Trophoblast cell (in vitro differentiated cells and primary cell): Measurements from ENCODE around the gene TWIST2.

ENCODE experiments used
- DNase-seq, 2 donors: peaks; one replicate each; pipeline ENCODE4 v3.0.0-alpha.2; 2016
- H2AFZ ChIP-seq: 2 replicates; pipeline ENCODE4 v1.6.1; 2013; ENCODE audit warnings: low read length, moderate library complexity, mild to moderate bottlenecking; ENCODE audit not compliant: insufficient read depth, poor library complexity
- H2AK5ac ChIP-seq: 2 replicates; pipeline ENCODE4 v1.6.1; 2013; ENCODE audit warnings: mild to moderate bottlenecking, low read length
- H2BK120ac ChIP-seq: 2 replicates; pipeline ENCODE4 v1.6.1; 2013; ENCODE audit warnings: low read length, mild to moderate bottlenecking, moderate library complexity; ENCODE audit not compliant: insufficient read depth, poor library complexity
- H2BK12ac ChIP-seq: 2 replicates; pipeline ENCODE4 v1.6.1; 2013; ENCODE audit warnings: mild to moderate bottlenecking, low read length, moderate library complexity
- H2BK5ac ChIP-seq: 2 replicates; pipeline ENCODE4 v1.6.1; 2013; ENCODE audit warnings: low read length, low read depth, moderate library complexity, mild to moderate bottlenecking; ENCODE audit not compliant: poor library complexity
- H3K14ac ChIP-seq: 2 replicates; pipeline ENCODE4 v1.6.1; 2013; ENCODE audit warnings: mild to moderate bottlenecking, low read length
- H3K18ac ChIP-seq: 2 replicates; pipeline ENCODE4 v1.6.1; 2013; ENCODE audit warnings: mild to moderate bottlenecking, low read length
- H3K23ac ChIP-seq: 2 replicates; pipeline ENCODE4 v1.6.1; 2013; ENCODE audit warnings: low read length
- H3K27ac ChIP-seq: 2 replicates; pipeline ENCODE4 v1.5.1; 2013; ENCODE audit warnings: low read depth, mild to moderate bottlenecking, inconsistent platforms, low read length, moderate library complexity
- H3K27me3 ChIP-seq: 2 replicates; pipeline ENCODE4 v1.6.1; 2013; ENCODE audit warnings: inconsistent platforms, mild to moderate bottlenecking, low read length, moderate library complexity; ENCODE audit not compliant: insufficient read depth
- H3K36me3 ChIP-seq, 2 experiments: 1 replicate in 1 of 2; 2 replicates in 1 of 2; pipeline ENCODE4 v1.6.1; 2013; ENCODE audit warnings: low read length in 2 of 2, mild to moderate bottlenecking in 2 of 2, moderate library complexity in 1 of 2; ENCODE audit not compliant: insufficient read depth in 2 of 2, control insufficient read depth in 1 of 2
- H3K4ac ChIP-seq: 2 replicates; pipeline ENCODE4 v1.6.1; 2013; ENCODE audit warnings: low read depth, mild to moderate bottlenecking, low read length, moderate library complexity
- H3K4me1 ChIP-seq, 2 experiments: 1 replicate in 1 of 2; 2 replicates in 1 of 2; pipeline ENCODE4 v1.6.1; 2013; ENCODE audit warnings: low read length in 2 of 2, mild to moderate bottlenecking in 2 of 2, moderate library complexity in 1 of 2; ENCODE audit not compliant: insufficient read depth in 2 of 2, control insufficient read depth in 1 of 2
- H3K4me2 ChIP-seq: 2 replicates; pipeline ENCODE4 v1.6.1; 2013; ENCODE audit warnings: inconsistent platforms, mild to moderate bottlenecking, low read length, moderate library complexity
- H3K4me3 ChIP-seq: 2 replicates; pipeline ENCODE4 v1.5.1; 2013; ENCODE audit warnings: mild to moderate bottlenecking, low read depth, low read length, inconsistent platforms
- H3K79me1 ChIP-seq: one replicate; pipeline ENCODE4 v1.6.1; 2013; ENCODE audit warnings: low read length
- H3K79me2 ChIP-seq: 2 replicates; pipeline ENCODE4 v1.6.1; 2013; ENCODE audit warnings: low read length, mild to moderate bottlenecking; ENCODE audit not compliant: control insufficient read depth, insufficient read depth, poor library complexity
- H3K9ac ChIP-seq: 2 replicates; pipeline ENCODE4 v1.6.1; 2013; ENCODE audit warnings: mild to moderate bottlenecking, low read length
- H3K9me3 ChIP-seq: 2 replicates; pipeline ENCODE4 v1.6.1; 2013; ENCODE audit warnings: low read depth, mild to moderate bottlenecking, control low read depth, inconsistent platforms, low read length; ENCODE audit not compliant: insufficient read depth
- H4K12ac ChIP-seq: 2 replicates; pipeline ENCODE4 v1.6.1; 2013; ENCODE audit warnings: low read depth, mild to moderate bottlenecking, low read length, moderate library complexity
- H4K8ac ChIP-seq: 2 replicates; pipeline ENCODE4 v1.6.1; 2013; ENCODE audit warnings: low read depth, mild to moderate bottlenecking, low read length, moderate library complexity
- H4K91ac ChIP-seq: one replicate; pipeline ENCODE4 v1.6.1; 2013; ENCODE audit warnings: low read depth, mild to moderate bottlenecking, low read length, moderate library complexity
- WGBS: extraction: QIAGEN DNeasy Blood & Tissue Kit; methylation state at CpG from one replicate; pipeline ENCODE4 v1.1.7; 2013; ENCODE audit warnings: missing lambda C conversion rate; ENCODE audit not compliant: insufficient read length, insufficient coverage; ENCODE audit errors: extremely low coverage; 5-methylcytosine and 5-hydroxymethylcytosine counted together

The TWIST2 gene

DNA sequence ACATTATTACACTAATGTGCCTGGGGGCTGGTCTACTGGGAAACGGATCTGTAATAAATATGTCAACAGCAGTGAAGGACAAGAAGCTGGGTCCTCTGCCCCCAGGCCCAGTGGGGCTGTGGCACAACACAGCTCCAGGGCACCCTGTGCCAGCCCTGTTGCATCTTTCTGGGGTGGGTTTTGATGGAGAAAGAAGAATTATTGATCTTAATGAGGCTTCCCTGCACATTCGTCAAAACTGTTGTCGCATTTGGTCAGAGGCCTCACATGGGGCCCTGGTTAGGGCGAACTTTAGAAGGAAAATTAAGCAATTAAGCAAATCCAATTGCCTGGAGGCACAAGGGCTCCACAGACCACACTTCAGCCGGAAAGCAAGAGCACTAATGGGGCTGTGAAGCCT lies 30.0 kb upstream of the TWIST2 start:
- WGBS, result no CpG with 5 or more reads among the region's 5 CpGs

DNA sequence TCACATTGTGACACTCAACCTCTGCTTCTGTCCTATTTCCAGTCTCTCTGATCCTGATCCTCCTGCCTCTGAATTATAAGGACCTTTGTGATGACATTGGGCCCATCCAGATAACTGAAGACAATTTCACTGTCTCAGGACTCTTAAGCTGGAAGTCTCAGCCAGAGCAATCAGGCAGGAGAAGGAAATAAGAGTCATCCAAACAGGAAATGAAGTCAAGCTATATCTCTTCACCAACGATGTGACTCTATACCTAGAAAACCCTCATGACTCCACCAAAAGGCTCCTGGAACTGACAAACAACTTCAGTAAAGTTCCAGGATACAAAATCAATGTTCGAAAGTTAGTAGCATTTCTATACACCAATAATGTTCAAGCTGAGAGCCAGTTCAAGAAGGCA lies 29.3 kb upstream of the TWIST2 start:
- no peaks in the 10 kb centered on the region for H3K79me1 ChIP-seq
- no peak overlapping the region for H3K14ac ChIP-seq
- no peaks in the 10 kb centered on the region for H3K36me3 ChIP-seq
- H3K4me3 ChIP-seq, result no peak overlapping the region
- H3K9ac ChIP-seq, result no peak overlapping the region
- no peak overlapping the region for H3K27ac ChIP-seq
- H3K9me3 ChIP-seq, result peaks cover 15% of the 10 kb centered on the region
- no peaks in the 10 kb centered on the region for H3K4me1 ChIP-seq
- no peaks in the 10 kb centered on the region for H3K27me3 ChIP-seq
- no CpG with 5 or more reads among the region's 2 CpGs for WGBS
- no peak overlapping the region for H3K23ac ChIP-seq
- no peak overlapping the region for H2AK5ac ChIP-seq
- no peak overlapping the region for H2AFZ ChIP-seq
- no peak overlapping the region for H2BK5ac ChIP-seq
- H3K18ac ChIP-seq, result no peak overlapping the region
- no peak overlapping the region for H3K4ac ChIP-seq
- no peak overlapping the region for H3K4me2 ChIP-seq
- H4K12ac ChIP-seq, result no peak overlapping the region
- no peaks in the 10 kb centered on the region for H3K79me2 ChIP-seq
- no peak overlapping the region for H4K8ac ChIP-seq
- DNase-seq, result no peak
- H2BK12ac ChIP-seq, result no peak overlapping the region
- H2BK120ac ChIP-seq, result no peak overlapping the region
- H4K91ac ChIP-seq, result no peak overlapping the region

More for the DNA sequence above, 30.0 kb upstream of the TWIST2 start:
- H3K4me1 ChIP-seq, result no peaks in the 10 kb centered on the region
- H3K79me2 ChIP-seq, result no peaks in the 10 kb centered on the region
- H3K36me3 ChIP-seq, result no peaks in the 10 kb centered on the region
- no peak overlapping the region for H3K18ac ChIP-seq
- H3K23ac ChIP-seq, result no peak overlapping the region
- H4K12ac ChIP-seq, result no peak overlapping the region
- H2BK12ac ChIP-seq, result no peak overlapping the region
- no peak overlapping the region for H2BK120ac ChIP-seq
- H3K27ac ChIP-seq, result no peak overlapping the region
- no peak overlapping the region for H4K8ac ChIP-seq
- DNase-seq, result no peak
- no peak overlapping the region for H2BK5ac ChIP-seq
- H3K4ac ChIP-seq, result no peak overlapping the region
- no peak overlapping the region for H2AK5ac ChIP-seq
- no peak overlapping the region for H3K4me3 ChIP-seq
- no peaks in the 10 kb centered on the region for H3K27me3 ChIP-seq
- H3K79me1 ChIP-seq, result no peaks in the 10 kb centered on the region
- no peak overlapping the region for H3K14ac ChIP-seq
- H4K91ac ChIP-seq, result no peak overlapping the region
- H3K9ac ChIP-seq, result no peak overlapping the region
- no peak overlapping the region for H2AFZ ChIP-seq
- no peak overlapping the region for H3K4me2 ChIP-seq
- H3K9me3 ChIP-seq, result peaks cover 18% of the 10 kb centered on the region

DNA sequence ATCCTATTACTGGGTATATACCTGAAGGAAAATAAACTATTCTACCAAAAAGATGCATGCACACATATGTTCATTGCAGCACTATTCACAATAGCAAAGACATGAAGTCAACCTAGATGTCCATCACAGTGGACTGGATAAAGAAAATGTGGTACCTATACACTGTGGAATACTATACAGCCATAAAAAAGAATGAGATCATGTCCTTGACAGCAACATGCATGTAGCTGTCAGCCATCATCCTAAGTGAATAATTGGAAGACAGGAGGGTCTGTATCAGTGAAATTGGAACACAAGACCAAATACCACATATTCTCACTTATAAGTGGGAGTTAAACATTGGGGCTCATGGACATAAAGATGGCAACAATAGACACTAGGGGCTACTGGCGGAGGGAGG lies 27.7 kb upstream of the TWIST2 start:
- Histone ChIP-seq H4K8ac (no peak overlapping the region), H2BK12ac (no peak overlapping the region), H3K4me2 (no peak overlapping the region), H4K91ac (no peak overlapping the region), H3K9ac (no peak overlapping the region), H3K36me3 (no peaks in the 10 kb centered on the region), H2BK120ac (no peak overlapping the region), H2AFZ (no peak overlapping the region), H3K4me3 (no peak overlapping the region), H3K9me3 (peaks cover 12% of the 10 kb centered on the region), H3K79me1 (no peaks in the 10 kb centered on the region), H3K14ac (no peak overlapping the region), H3K4me1 (no peaks in the 10 kb centered on the region), H2AK5ac (no peak overlapping the region), H2BK5ac (no peak overlapping the region), H3K79me2 (no peaks in the 10 kb centered on the region), H3K23ac (no peak overlapping the region), H3K18ac (no peak overlapping the region), H3K27ac (no peak overlapping the region), H3K4ac (no peak overlapping the region), H4K12ac (no peak overlapping the region), H3K27me3 (no peaks in the 10 kb centered on the region)
- DNase-seq, result no peak
- no CpG with 5 or more reads among the region's 1 CpG for WGBS

- WGBS, result no CpG with 5 or more reads among the region's 6 CpGs
- Histone ChIP-seq H3K18ac (no peak overlapping the region), H3K23ac (no peak overlapping the region), H3K9ac (no peak overlapping the region), H3K4ac (no peak overlapping the region), H3K27me3 (no peaks in the 10 kb centered on the region), H3K14ac (no peak overlapping the region), H3K36me3 (no peaks in the 10 kb centered on the region), H2BK12ac (no peak overlapping the region), H3K4me3 (no peak overlapping the region), H3K9me3 (peaks cover 12% of the 10 kb centered on the region), H2AK5ac (no peak overlapping the region), H4K91ac (no peak overlapping the region), H2AFZ (no peak overlapping the region), H4K8ac (no peak overlapping the region), H3K79me1 (no peaks in the 10 kb centered on the region), H4K12ac (no peak overlapping the region), H3K27ac (no peak overlapping the region), H2BK120ac (no peak overlapping the region), H3K4me1 (no peaks in the 10 kb centered on the region), H3K79me2 (no peaks in the 10 kb centered on the region), H3K4me2 (no peak overlapping the region), H2BK5ac (no peak overlapping the region)
- DNase-seq, result no peak
These were observed 27.0 kb upstream of the TWIST2 start for GRCh38 chr2:238820916-238821315.
